HEK293T (cell line): ENCODE results near the gene RBM17.

Source experiments
- ARNT ChIP-seq: fragments of 450-650 bp; IDR thresholded peaks from 2 replicates; pipeline ENCODE4 v1.6.1; 2017; ENCODE audit warnings: mild to moderate bottlenecking
- BHLHE40 ChIP-seq: fragments of 450-650 bp; IDR thresholded peaks from 2 replicates; pipeline ENCODE4 v1.6.1; 2016; ENCODE audit warnings: mild to moderate bottlenecking, moderate library complexity, borderline replicate concordance
- FOXA1 ChIP-seq: fragments of 450-650 bp; IDR thresholded peaks from 2 replicates; pipeline ENCODE4 v1.6.1; 2016; ENCODE audit warnings: mild to moderate bottlenecking
- FOXK2 ChIP-seq: fragments of 450-650 bp; IDR thresholded peaks from 2 replicates; pipeline ENCODE4 v1.6.1; 2016; ENCODE audit warnings: mild to moderate bottlenecking
- FOXM1 ChIP-seq: fragments of 450-650 bp; IDR thresholded peaks from 2 replicates; pipeline ENCODE4 v1.6.1; 2017; ENCODE audit warnings: mild to moderate bottlenecking, borderline replicate concordance
- HDGF ChIP-seq: fragments of 450-650 bp; IDR thresholded peaks from 2 replicates; pipeline ENCODE4 v1.6.1; 2017; ENCODE audit warnings: antibody characterized with exemption, borderline replicate concordance
- L3MBTL2 ChIP-seq: fragments of 450-650 bp; conservative IDR thresholded peaks from 2 replicates; pipeline ENCODE4 v1.6.1; 2016; ENCODE audit warnings: mild to moderate bottlenecking
- NFRKB ChIP-seq: fragments of 450-650 bp; IDR thresholded peaks from 2 replicates; pipeline ENCODE4 v1.6.1; 2016; ENCODE audit warnings: mild to moderate bottlenecking, moderate library complexity
- PKNOX1 ChIP-seq: fragments of 450-650 bp; IDR thresholded peaks from 2 replicates; pipeline ENCODE4 v1.6.1; 2016
- SP1 ChIP-seq: fragments of 450-650 bp; IDR thresholded peaks from 2 replicates; pipeline ENCODE4 v1.6.1; 2017

- TF ChIP-seq PKNOX1 (no peak), ARNT (no peak), L3MBTL2 (no peak), NFRKB (no peak), FOXM1 (no peak), SP1 (no peak), BHLHE40 (no peak), FOXK2 (no peak), FOXA1 (no peak), HDGF (no peak)
Measured at GRCh38 chr10:6102128-6102527, 13.3 kb downstream of the RBM17 start.
